Stimulated activated CD8-positive, alpha-beta memory T cell treated with anti-CD3 and anti-CD28 coated beads, Interleukin-12 subunit alpha, Interleukin-12 subunit beta, amount 100 ng/mL, for 4 hours (primary cell): ENCODE results near the gene CEP85.
"Not testable (repeated sequence)": the region's sequence is repeated elsewhere in the genome, so short reads cannot be mapped to it uniquely, and the experiment has no call there.

Experiments used
- DNase-seq: peaks from one replicate; pipeline ENCODE4 v3.0.0-alpha.2; 2020; ENCODE audit warnings: low read depth

CEP85 gene

DNA sequence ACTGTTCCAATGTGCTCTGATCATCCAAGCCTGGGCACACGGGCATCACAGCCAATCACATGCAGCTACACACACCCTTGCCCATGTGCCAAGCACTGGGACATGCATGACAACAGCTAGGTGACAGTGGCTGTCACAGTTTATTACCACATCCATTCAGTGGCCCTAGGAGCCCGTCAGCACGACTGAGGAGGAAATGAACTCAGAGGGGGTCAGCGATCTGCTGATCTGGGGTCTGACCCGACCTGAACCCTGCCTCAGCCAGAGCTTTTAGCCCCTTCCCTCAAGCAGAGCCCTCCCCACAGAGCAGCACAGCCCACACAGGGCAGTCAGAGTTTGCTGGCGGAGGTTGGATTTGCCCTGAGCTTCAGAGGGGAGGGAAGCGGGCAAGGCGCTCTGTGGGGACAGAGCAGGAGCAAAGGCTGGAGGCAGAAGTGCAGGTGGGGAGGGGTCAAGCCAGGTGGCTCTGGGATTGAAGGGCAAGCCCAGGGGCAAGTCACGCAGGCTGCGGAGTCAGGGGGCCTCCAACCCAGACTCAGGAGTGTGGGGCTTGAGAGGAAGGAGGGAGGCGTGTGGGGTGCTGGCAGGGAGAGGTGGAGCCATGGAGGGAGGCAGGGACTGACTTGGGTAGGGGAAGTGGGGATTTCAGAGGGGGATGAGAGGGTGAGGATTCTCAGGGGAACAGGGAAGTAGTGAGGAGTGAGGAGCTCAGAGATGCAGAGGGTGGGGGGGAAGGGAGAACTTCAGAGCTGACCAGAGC is 56.3 kb downstream of the CEP85 start:
- DNase-seq = no peak

DNA sequence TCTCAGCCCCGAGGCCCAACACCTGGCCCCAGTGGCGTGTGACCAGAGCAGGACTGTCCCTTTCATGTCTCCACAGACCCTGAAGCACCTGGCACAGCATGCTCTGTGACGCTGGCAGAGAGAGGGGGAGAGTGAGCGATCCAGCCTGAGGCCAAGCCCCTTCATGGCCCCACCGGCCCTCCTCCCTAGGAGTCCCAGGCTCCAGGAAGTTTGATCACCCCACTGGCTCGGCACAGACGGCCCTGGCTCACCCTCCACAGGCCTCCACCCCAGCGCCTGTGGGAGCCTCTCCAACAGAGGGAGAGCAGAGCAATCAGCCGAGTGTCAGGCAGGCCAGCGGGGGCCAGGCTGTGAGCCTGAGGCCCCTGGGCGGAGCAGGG is 56.9 kb downstream of the CEP85 start:
- DNase-seq = no peak

DNA sequence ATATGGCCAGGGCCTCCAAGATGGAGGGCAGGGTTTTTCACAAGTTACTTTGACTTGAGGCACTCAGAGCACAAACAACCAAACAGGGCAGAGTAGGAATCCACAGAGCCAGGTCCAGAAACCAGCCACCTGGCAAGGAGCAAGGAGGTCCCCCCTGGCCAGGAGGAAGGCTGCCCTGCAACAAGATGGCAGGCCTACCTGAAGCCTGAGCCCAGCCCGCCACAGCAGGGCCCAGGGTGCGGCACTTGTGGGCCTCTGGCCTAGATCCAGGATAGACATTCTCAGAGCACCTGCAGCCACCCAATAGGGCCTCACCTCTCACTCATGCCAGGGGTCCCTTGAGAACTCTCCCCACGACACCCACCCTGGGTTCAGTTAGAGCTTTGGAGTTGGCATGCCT is 57.4 kb downstream of the CEP85 start:
- DNase-seq = no peak

DNA sequence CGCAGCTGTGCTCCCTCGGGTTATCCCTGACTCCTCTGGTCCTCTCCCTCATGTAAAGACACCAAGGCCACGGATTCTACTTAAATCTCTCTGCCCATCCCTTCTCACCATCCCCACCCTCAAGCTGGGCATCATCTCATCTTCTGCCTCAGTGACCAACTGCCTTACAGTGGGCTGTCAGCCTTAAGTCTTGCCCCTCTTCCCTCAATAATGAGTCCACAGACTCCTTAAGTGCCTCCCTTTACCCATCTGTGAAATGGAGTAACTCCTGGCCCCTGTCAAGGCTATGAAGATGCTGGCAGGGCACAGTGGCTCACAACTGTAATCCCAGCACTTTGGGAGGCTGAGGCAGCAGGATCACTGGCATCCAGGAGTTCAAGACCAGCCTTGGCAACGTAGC is 57.9 kb downstream of the CEP85 start:
- DNase-seq = no peak

DNA sequence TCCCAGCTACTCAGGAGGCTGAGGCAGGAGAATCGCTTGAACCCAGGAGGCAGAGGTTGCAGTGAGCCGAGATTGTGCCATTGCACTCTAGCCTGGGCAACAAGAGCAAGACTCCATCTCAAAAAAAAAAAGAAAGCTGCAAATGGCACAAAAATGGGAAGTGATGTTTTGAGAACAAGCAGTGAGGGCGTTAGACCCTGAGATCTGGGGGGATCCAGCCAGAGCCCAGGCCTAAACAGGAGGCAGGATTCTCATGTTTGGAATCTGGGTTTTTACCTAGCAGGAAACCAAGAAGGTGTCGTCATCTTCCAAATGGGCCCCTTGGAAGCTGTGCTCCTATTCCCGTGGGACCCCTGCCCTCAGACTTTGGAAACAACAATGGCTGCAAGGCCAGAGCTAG is 58.7 kb downstream of the CEP85 start:
- DNase-seq = not testable (repeated sequence)

DNA sequence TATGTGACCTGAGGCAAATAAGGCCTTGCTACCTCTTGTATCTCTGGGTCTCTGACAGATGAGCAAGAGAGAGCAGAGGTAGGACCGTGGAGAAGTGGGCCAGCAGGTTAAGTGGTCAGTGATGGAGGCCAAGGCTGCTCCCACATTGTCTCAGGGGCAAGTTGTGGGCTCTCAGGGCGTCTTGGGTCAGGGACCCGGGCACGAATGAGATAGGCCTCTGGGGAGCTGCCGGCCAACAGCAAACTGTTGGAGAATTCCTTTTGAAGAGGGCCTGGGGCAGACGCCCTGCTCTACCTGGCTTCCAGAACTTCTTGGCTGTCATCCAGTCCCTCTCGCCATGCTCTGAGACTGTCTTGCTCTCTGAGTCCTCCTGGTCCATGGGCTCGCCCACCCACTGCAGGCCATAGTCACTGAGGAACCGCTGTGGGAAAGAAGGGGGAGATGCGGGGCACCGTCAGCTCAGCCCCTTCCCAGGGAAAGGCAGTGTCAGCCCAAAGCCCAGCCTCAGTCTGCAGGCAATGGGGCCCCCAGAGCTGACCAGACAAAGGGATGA is 60.0 kb downstream of the CEP85 start:
- no peak for DNase-seq

DNA sequence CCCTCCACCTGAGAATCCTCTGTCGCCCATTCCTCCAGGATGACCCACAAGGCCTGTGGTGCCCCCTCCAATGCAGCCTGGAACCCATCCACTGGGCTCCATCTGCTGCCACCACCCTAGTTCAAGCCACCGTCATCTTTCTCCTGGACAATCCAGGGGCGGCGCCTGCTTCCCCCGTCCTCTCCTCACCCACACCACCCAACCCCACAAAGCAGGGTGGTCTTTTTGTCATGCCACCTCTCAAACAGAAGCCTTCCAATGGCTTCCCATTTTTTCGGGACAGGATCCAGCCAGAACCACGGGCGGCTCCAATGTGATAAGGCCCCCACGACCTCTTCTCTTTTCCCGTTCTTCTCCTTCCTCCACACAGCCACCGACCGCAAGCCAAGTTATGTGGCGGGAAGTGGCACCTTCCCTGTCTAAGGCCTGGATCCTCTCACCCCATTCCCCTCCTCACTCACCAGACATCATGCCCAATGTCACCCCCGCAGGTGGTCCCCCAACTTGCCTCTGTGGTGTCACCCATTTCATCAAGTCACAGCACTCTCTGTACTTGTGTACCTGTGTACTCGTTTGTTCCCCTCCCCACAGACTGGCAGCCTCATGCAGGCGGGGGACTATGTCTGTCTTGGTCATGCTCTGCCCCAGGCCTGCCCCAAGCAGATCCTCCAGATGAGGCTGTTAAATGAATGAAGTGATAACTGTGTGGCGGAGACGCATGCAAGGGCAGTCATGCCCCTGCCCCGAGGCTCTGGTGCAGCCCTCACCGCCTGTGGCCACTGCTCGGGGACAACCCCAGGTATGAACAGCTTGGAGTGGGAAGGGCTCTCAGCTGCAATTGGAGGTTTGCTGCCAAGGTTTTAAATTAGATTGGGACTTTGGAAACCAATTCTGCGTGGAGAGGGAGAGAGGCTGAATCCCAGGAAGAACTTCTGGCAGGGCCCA is 61.5 kb downstream of the CEP85 start:
- no peak for DNase-seq

DNA sequence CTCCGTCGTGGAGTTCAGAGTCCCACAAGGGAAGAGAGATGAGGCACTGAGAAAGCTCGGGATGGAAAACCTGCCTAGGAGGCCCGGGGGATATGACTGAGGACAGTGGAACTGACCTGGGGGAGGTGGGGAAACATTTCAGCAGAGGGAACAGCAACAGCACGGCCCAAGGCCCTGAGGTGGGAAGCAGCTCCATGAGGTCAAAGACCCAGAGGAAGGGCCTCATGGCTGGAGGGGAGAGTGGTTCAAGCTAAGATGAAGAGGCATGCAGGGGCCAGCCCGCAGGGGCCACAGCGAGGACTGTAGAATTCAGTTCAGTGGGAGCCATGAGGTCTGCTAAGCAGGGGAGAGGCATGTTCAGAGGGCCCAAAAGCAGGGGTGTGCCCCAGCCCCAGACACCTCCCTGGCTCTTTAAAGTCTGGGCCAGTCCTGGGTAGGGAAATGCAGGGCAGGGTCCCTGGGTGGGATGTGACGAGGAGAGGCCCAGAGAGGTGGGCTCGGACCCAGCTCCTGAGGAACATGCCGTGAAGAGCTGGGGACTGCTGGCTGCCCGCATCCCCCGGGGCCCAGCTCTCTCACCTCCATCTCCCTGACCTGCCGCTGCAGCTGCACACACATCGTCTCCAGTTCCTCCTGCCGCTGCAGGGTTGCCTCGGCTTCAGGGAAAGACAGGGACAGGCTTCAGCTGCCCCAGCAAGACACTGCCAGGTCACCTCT is 62.5 kb downstream of the CEP85 start:
- no peak for DNase-seq

DNA sequence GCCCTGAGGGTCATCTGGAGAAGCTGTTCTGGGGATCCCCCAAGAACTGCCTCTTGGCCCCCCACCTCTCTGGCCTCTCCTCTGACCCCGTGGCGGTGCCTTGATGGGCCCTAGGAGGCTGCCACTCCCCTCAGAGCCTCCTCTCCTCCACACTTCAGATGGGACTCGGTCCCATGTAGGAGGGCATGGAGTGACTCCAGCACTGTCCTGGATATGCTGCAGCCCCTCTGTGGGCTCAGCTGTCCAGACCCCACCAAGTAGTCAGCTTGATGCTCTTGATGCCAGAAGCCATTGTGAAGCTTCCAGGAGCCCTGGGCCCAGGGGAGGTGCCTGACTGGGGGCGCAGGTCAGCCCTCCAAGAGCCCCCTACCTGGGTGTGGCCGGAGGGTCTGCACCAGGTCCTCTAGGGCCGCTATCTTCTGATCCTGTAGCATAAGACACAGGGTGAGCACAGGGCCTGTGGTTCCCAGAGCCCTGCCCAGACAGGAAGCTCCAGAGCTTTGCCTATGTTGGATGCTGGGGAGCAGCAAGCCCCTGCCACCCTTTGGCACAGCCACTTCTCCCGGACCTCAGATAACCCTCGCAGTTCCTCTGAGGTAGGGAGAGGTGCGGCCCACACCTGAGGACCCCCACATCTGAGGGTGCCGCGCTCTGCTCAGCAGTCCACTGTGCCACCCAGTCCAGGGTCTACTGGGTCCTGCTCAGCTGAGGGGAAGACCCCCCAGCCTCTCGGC is 63.2 kb downstream of the CEP85 start:
- DNase-seq = no peak

DNA sequence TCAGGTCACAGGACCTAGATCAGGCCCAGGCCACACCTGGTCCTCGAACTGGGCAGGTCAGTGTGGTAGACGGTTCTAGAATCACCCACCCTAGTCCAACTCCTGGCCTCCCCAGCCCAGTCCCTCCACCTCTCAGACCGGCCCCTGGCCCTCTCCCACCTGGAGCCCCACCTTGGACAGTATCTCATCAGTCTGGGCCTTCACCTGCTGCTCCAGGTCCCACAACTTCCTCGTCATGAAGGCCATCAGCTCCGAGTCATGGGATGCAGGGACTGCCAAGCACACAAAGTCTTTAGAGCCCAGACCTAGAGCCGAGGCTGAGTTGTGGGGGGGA is 63.8 kb downstream of the CEP85 start:
- no peak for DNase-seq

DNA sequence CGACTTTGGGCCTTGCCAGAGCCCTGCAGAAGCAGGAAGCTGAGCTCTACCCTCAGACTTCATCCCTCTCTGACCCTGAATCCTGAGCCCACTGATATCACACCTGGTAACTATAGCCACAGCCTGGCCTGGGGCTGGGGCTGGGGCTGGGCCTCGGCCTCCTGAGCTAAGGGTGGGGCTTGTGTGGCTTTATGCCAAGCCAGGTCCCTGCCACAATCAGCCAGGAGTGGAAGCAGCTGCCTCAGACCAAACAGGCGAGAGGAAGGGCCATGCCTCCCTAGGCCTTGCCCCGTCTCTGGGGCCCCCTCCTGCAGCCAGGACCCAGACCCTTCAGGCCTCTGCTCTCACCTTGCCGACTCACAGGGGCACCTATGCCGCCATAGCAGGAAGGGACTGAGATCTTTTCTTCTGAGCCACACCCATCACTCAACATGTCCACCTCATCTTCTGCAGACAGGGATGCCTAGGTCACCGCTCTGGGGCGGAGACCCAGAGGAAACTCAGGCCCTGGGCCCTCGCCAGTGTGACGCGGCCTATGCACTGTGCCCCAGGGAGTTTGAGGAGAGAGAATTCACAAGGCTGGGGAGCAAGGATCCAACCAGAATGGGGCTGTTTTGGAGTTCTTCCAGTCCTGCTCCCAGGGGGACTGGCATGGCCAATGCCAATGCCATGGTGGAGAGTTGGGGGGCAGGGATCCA is 66.7 kb downstream of the CEP85 start:
- DNase-seq = no peak

DNA sequence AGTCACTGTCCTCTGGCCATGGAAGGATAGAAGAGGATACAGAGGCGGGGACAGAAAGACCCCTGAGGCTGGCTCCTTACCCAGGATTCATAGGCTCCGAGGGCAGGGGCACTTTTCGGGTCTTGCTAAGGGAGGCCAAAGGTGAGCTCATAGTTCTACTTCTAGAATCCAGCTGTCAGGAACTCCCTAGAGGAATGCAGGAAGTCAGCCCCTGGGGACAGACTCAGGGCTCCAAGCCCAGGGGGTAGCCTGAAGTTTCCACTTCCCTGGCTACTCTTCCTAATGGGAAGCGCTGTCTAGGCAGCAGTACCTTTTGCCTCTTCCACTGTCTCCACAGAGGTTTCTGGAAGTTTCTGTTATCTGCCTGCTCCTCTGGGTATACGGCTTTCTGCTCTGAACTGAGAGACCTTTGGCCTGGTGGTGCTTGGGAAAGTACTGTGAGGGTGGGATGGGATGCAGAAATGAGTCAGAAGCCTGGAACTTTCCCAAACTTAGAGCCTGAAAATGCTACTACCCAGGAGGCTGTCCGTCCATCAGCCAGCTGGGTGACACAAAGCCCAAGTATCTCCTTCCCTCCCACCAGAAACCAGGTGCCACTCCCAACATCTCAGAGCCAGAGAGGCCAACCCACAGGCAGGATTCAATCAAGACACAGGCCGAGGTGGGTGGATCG is 68.9 kb downstream of the CEP85 start:
- DNase-seq = no peak

DNA sequence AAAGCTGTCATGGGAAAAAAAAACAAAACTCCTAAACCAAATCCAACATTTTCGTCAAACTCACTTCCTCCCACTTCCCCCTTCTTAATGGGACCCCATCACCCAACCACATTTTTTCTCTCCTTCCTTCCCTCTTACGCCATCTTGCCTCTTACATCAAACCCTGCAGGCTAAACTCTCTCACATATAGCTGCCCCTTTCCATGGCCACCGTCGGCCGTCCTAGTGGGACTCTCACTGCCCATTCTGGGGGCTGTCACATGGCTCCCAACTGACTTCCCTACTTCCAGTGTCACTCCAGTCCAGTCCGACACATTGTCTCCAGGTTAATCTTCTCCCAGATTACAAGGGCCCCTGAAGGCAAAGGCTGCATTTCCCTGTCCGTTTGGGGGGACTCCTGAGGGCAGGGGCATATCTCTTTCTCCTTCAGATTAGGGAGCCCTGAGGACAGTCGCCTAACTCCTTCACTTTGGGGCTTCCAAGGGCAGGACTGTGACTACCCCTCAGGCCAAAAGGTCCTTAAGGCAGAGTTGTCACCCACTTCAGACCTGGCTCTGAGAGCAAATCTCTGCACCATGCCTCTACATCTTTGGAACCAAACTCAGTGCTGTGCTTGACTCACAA is 71.8 kb downstream of the CEP85 start:
- DNase-seq = no peak

DNA sequence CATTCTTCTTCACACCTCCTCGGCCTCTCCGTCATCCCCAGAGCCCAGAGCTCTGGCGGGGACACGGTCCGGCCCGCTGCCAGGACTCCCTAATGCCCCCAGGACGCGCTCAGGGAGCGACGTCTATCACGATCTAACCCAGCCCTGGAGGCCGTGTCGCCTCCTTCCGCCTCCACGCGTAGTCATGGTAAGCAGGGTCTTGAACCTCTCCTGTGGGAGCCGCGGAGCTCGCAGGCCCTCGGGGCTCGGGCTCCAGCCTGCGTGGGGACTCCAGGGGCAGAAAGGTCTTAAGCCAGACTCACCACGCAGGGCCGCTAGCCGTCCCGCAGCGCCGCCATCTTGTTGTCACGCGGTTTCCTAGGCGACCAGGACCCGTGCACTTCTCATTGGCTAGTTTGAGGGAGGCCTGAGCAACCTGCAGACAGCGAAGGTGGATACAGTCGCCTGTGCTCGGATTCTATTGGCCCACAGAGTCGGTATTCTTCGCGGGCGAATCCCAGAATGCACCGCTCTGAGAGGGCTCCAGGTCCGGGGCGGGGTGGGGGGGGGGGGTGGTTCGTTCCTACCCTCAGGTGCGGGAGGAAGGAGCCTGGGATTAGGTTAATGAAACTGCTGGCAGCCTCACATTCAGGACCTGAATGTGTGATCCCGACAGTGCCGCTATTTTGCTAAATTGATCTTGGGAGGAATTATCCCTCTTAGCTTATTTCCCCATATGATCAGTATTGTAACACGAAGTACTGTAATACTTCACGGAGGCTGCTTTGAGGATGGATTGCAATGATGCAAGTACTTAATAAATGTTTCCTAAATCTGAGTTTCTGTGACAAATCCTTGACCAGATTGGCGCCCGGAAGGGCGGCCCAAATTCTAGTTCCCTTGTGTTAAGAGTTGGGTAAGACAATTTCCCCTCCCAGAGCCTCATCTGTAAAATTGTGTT is 72.6 kb downstream of the CEP85 start, which contains the start of gene UBXN11:
TSS of gene UBXN11 (minus strand) at position 347 of the 940 bp plus-strand sequence. CDS start 3,753 bp downstream, outside the sequence.
- peak; percentile 76 for DNase-seq

DNA sequence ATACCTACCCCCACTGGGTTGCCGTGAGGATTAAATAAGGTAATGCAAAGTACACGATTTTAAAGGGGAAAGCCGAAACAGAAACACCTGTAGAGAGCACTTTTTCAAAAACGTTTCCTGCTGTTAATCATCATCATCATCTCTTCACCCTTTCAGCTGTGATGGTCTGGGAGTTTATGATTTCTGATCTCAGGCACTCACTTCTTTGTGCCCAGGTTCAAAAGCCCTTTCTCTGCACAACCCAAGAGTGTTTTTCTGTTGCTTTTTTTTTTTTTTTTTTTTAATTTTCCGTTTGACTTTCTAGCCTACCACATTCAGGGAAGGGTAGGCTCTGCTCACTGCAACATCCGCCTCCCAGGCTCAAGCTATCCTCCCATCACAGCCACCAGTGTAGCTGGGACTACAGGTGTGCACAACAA is 73.4 kb downstream of the CEP85 start:
- no peak for DNase-seq

DNA sequence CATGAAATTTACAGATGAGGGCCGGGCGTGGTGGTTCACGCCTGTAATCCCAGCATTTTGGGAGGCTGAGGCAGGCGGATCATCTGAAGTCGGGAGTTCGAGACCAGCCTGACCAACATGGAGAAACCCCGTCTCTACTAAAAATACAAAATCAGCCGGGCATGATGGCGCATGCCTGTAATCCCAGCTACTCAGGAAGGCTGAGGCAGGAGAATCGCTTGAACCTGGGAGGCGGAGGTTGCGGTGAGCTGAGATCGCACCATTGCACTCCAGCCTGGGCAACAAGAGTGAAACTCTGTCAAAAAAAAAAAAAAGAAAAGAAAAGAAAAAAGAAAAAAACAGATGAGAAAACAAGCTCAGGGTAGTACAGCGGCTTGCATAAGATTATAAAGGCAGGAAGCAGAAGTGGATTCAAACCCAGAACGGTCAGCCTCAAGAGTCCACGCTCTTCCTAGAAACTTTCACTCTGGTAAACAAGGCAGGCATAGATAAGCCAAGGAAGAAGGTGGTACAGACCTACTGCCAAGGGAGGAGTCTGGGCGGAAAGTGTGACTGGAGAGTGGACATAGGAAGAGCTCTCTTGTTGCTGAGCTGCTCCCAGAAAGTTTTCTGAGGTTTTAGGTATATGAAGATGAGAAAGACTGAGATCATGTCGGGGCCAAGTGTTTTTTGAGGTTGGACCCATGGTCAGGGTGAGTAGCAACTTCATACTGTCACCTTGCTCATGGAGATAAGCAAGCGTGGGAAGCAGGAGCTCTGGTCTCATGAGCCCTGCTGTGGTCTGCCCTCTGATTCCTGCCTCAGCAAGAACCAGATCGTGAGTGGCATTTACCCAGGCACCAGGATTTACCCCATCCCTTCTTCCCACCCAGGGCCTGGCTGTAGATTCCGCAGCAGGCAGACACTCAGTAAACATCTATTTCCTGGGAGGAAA is 74.2 kb downstream of the CEP85 start:
- not testable (repeated sequence) for DNase-seq

DNA sequence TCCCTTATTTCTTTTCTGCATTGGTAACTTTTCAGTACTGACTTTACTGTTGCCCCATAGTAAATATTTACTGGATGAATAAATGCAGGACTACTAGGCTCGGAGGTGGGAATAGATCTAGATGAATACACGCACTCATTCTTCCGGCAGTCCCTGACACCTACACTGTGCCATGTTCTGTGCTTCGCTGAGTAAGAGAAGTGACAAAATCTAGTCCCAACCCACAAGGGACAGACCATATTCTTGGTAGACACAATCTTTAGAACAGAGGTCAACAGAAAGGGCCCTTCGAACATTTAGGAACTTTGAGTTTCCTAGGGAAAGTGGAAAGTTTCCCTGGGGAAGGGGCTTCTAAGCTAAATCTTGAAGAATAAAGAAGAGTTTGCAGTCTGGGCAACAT is 80.5 kb downstream of the CEP85 start:
- DNase-seq = no peak
